Panc1 (cell line): ENCODE data around the gene MMP23B. TPM values are rescaled to one million over a fixed set of nuclear protein-coding genes. Genes with fewer than 3 reads are reported as not detected.

Experiments
- ATAC-seq: fragments of 200-7000 bp; cut with Tn5 transposase; 2 replicates; pipeline ENCODE4 v1.9.1; 2020; ENCODE audit warnings: mild to moderate bottlenecking, moderate library complexity
- BruUV-seq: library from RNA; stranded (reverse); fragments of 400-500 nt; replicated peaks from 2 replicates; lab custom pipeline; 2021; lab: Mats Ljungman, UMichigan
- CTCF ChIA-PET: fragments of 300-600 bp; sonication (Branson Sonifier 250); formaldehyde crosslinking; loops from one replicate; lab custom pipeline; 2022; ENCODE audit warnings: antibody characterized with exemption; lab: Charles Lee
- POLR2A ChIA-PET: fragments of 300-600 bp; sonication (Branson Sonifier 250); formaldehyde crosslinking; loops from one replicate; lab custom pipeline; 2022; ENCODE audit warnings: antibody characterized with exemption; lab: Charles Lee
- DNase-seq: peaks from one replicate; pipeline ENCODE4 v3.0.0-alpha.2; 2010; ENCODE audit warnings: low read depth, low spot score
- H3K27ac ChIP-seq: 2 replicates; pipeline ENCODE4 v1.5.1; 2011; ENCODE audit warnings: mild to moderate bottlenecking, low read length, inconsistent platforms
- H3K27me3 ChIP-seq: fragments of 200-500 bp; sonication (Bioruptor generic); 2 replicates; pipeline ENCODE4 v1.6.0; 2014; ENCODE audit warnings: low read length, inconsistent platforms; ENCODE audit not compliant: control insufficient read depth, insufficient read depth
- H3K36me3 ChIP-seq: fragments of 200-500 bp; sonication (Bioruptor generic); 2 replicates; pipeline ENCODE4 v1.5.1; 2014; ENCODE audit warnings: inconsistent platforms, mild to moderate bottlenecking, low read length, moderate library complexity; ENCODE audit not compliant: control insufficient read depth, insufficient read depth
- H3K4me1 ChIP-seq: 2 replicates; pipeline ENCODE4 v1.5.1; 2011; ENCODE audit warnings: inconsistent platforms, mild to moderate bottlenecking, low read length, moderate library complexity; ENCODE audit not compliant: control insufficient read depth, insufficient read depth
- H3K4me3 ChIP-seq, 2 experiments: 2 replicates each; pipeline ENCODE4 v1.5.1; 2011 to 2012; ENCODE audit warnings: low read depth in 2 of 2, low read length in 2 of 2, mild to moderate bottlenecking in 2 of 2, inconsistent platforms in 1 of 2, moderate library complexity in 1 of 2
- H3K9me3 ChIP-seq: fragments of 200-500 bp; sonication (Bioruptor generic); 2 replicates; pipeline ENCODE4 v1.5.1; 2014; ENCODE audit warnings: low read depth, mild to moderate bottlenecking, inconsistent platforms, low read length, moderate library complexity; ENCODE audit not compliant: control insufficient read depth, insufficient read depth
- CTCF ChIP-seq: fragments of 450-650 bp; IDR thresholded peaks from 2 replicates; pipeline ENCODE4 v1.5.1; 2017; ENCODE audit warnings: mild to moderate bottlenecking
- POLR2AphosphoS5 ChIP-seq: IDR thresholded peaks from 2 replicates; pipeline ENCODE4 v1.6.1; 2012; ENCODE audit warnings: mild to moderate bottlenecking, low read depth, low read length, moderate library complexity
- SIN3A ChIP-seq: IDR thresholded peaks from 2 replicates; pipeline ENCODE4 v1.6.1; 2012; ENCODE audit warnings: low read depth, mild to moderate bottlenecking, low read length, moderate library complexity, borderline replicate concordance; ENCODE audit not compliant: insufficient read depth
- TCF7L2 ChIP-seq: IDR thresholded peaks from 2 replicates; pipeline ENCODE4 v1.6.1; 2011; ENCODE audit warnings: mild to moderate bottlenecking, low read depth, low read length, inconsistent platforms
- in situ Hi-C: cut with HindIII; loops from 2 replicates; pipeline ENCODE4 v1.10.0; 2016; ENCODE audit warnings: low sequenced_read_pairs, low pct_unique_long_range_greater_than_20kb
- intact Hi-C: fragments of 100-400 bp; cut with micrococcal nuclease; formaldehyde crosslinking; loops from one replicate; pipeline ENCODE4 v1.10.0; 2022; ENCODE audit not compliant: unreplicated experiment
- total RNA-seq: library from RNA; stranded (reverse); gene quantifications from one replicate; pipeline ENCODE4 v1.2.1, GENCODE V29; 2021; ENCODE audit not compliant: unreplicated experiment
- TF ChIP-seq, protein P1 (sequence below), 2 experiments: IDR thresholded peaks; 2 replicates each; pipeline ENCODE4 v1.6.1; 2011 to 2012; ENCODE audit warnings: low read depth in 2 of 2, control low read depth in 1 of 2, low read length in 1 of 2, mild to moderate bottlenecking in 1 of 2, moderate library complexity in 1 of 2; ENCODE audit not compliant: insufficient read depth in 1 of 2

MMP23B gene
- total RNA-seq, 1 experiment from 2014 or later: 5.0 TPM

- ATAC-seq (no peak), DNase-seq (no peak)
- no TSS peak for BruUV-seq
- ChIA-PET POLR2A (no interaction called here), CTCF (no interaction called here)
- Histone ChIP-seq H3K4me1 (peaks cover 9% of the 10 kb centered on the region), H3K4me3 (no peak overlapping the region), H3K9me3 (no peaks in the 10 kb centered on the region), H3K36me3 (no peaks in the 10 kb centered on the region), H3K27me3 (no peaks in the 10 kb centered on the region), H3K27ac (no peak overlapping the region)
- TF ChIP-seq TCF7L2: no peak
- in situ Hi-C loops (no loop called here), intact Hi-C loops (no loop called here)
Measured at GRCh38 chr1:1602304-1602967, 29.5 kb upstream of the MMP23B start.

- intact Hi-C loops: no loop called here
- Histone ChIP-seq H3K27me3 (no peaks in the 10 kb centered on the region), H3K27ac (no peak overlapping the region), H3K4me3 (no peak overlapping the region), H3K36me3 (no peaks in the 10 kb centered on the region), H3K9me3 (no peaks in the 10 kb centered on the region), H3K4me1 (peaks cover 3% of the 10 kb centered on the region; the same call in 1 of the 2 replicates)
- ChIA-PET CTCF (no interaction called here), POLR2A (no interaction called here)
- in situ Hi-C loops: no loop called here
- DNase-seq: no peak
- BruUV-seq: no TSS peak
- TF ChIP-seq TCF7L2: no peak
- ATAC-seq: no peak
Measured at GRCh38 chr1:1602968-1603506, 28.9 kb upstream of the MMP23B start.

GRCh38 chr1:1603671-1604373 lies 28.2 kb upstream of the MMP23B start:
- in situ Hi-C loops: no loop called here
- no TSS peak for BruUV-seq
- Histone ChIP-seq H3K27me3 (no peaks in the 10 kb centered on the region), H3K4me3 (no peak overlapping the region), H3K4me1 (peaks cover 3% of the 10 kb centered on the region; the same call in 1 of the 2 replicates), H3K27ac (no peak overlapping the region), H3K36me3 (no peaks in the 10 kb centered on the region), H3K9me3 (no peaks in the 10 kb centered on the region)
- intact Hi-C loops: no loop called here
- CTCF ChIA-PET: no interaction called here
- ATAC-seq: no peak
- POLR2A ChIA-PET: no interaction called here
- no peak for DNase-seq
- TF ChIP-seq CTCF: no peak
- no peak for TF ChIP-seq POLR2AphosphoS5
- TF ChIP-seq TCF7L2: no peak
- TF ChIP-seq, protein P1, sequence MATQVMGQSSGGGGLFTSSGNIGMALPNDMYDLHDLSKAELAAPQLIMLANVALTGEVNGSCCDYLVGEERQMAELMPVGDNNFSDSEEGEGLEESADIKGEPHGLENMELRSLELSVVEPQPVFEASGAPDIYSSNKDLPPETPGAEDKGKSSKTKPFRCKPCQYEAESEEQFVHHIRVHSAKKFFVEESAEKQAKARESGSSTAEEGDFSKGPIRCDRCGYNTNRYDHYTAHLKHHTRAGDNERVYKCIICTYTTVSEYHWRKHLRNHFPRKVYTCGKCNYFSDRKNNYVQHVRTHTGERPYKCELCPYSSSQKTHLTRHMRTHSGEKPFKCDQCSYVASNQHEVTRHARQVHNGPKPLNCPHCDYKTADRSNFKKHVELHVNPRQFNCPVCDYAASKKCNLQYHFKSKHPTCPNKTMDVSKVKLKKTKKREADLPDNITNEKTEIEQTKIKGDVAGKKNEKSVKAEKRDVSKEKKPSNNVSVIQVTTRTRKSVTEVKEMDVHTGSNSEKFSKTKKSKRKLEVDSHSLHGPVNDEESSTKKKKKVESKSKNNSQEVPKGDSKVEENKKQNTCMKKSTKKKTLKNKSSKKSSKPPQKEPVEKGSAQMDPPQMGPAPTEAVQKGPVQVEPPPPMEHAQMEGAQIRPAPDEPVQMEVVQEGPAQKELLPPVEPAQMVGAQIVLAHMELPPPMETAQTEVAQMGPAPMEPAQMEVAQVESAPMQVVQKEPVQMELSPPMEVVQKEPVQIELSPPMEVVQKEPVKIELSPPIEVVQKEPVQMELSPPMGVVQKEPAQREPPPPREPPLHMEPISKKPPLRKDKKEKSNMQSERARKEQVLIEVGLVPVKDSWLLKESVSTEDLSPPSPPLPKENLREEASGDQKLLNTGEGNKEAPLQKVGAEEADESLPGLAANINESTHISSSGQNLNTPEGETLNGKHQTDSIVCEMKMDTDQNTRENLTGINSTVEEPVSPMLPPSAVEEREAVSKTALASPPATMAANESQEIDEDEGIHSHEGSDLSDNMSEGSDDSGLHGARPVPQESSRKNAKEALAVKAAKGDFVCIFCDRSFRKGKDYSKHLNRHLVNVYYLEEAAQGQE (IDR thresholded peaks at IDR 0.05; ENCODE audit: insufficient read depth in 1 of 2, low read depth in 2 of 2, low read length in 1 of 2): no peak
- no peak for TF ChIP-seq SIN3A
